H1 (cell line): ENCODE measurements around the gene TUBB2B. TPM values are rescaled to one million over a fixed set of nuclear protein-coding genes. Genes with fewer than 3 reads are reported as not detected.
A peak's percentile ranks its signal among the peaks of the same experiment; 100 is the strongest.

Experiments
- CTCF ChIA-PET: fragments of 300-600 bp; sonication (Branson Sonifier 250); formaldehyde crosslinking; loops from one replicate; lab custom pipeline; 2021; ENCODE audit not compliant: partially characterized antibody; lab: Charles Lee
- POLR2A ChIA-PET: fragments of 300-600 bp; sonication (Branson Sonifier 250); formaldehyde crosslinking; loops from one replicate; lab custom pipeline; 2021; ENCODE audit warnings: inconsistent platforms; ENCODE audit not compliant: partially characterized antibody; lab: Charles Lee
- DNase-seq, 2 experiments: peaks; one replicate each; pipeline versions ENCODE4 v3.0.0 to v3.0.0-alpha.2; 2010 to 2022; ENCODE audit warnings: low spot score in 2 of 2, low read depth in 1 of 2, mixed read lengths in 1 of 2
- FAIRE-seq: peaks from 2 replicates; lab custom pipeline; 2011; peaks lifted over from hg19 to GRCh38; lab: Jason Lieb, UNC
- H2AFZ ChIP-seq: 2 replicates; pipeline ENCODE4 v1.8.1; 2012; ENCODE audit warnings: low read length, inconsistent platforms
- H2AK5ac ChIP-seq: 2 replicates; pipeline ENCODE4 v1.6.1; 2013; ENCODE audit warnings: low read depth, low read length
- H2BK120ac ChIP-seq: replicated peaks from 2 replicates; pipeline ENCODE3; 2013; ENCODE audit warnings: low read depth, low read length, inconsistent platforms
- H2BK12ac ChIP-seq: 2 replicates; pipeline ENCODE4 v1.6.1; 2013; ENCODE audit warnings: low read depth, low read length
- H2BK15ac ChIP-seq: 2 replicates; pipeline ENCODE4 v1.6.1; 2013; ENCODE audit warnings: low read length
- H2BK20ac ChIP-seq: 2 replicates; pipeline ENCODE4 v1.6.1; 2013; ENCODE audit warnings: low read length
- H2BK5ac ChIP-seq: 2 replicates; pipeline ENCODE4 v1.6.1; 2013; ENCODE audit warnings: low read depth, low read length
- H3K14ac ChIP-seq: 2 replicates; pipeline ENCODE4 v1.6.1; 2013; ENCODE audit warnings: inconsistent platforms; ENCODE audit not compliant: insufficient read length
- H3K18ac ChIP-seq: 2 replicates; pipeline ENCODE4 v1.6.1; 2013; ENCODE audit warnings: low read length; ENCODE audit errors: extremely low read depth
- H3K23ac ChIP-seq: 2 replicates; pipeline ENCODE4 v1.6.1; 2013; ENCODE audit warnings: inconsistent platforms; ENCODE audit not compliant: insufficient read length
- H3K23me2 ChIP-seq: 2 replicates; pipeline ENCODE4 v1.6.1; 2013; ENCODE audit warnings: low read depth, low read length
- H3K27ac ChIP-seq: 2 replicates; pipeline ENCODE4 v1.6.1; 2011; ENCODE audit warnings: low read depth, low read length, inconsistent platforms
- H3K27me3 ChIP-seq, 4 experiments: replicated peaks in 1 of 4; 1 replicate in 1 of 4; 2 replicates in 3 of 4; pipeline versions ENCODE4 v1.6.1 to v1.8.1; 2011 to 2013; ENCODE audit warnings: low read length in 3 of 4, mild to moderate bottlenecking in 3 of 4, inconsistent platforms in 2 of 4, mixed read lengths in 2 of 4, moderate library complexity in 1 of 4; ENCODE audit not compliant: control insufficient read depth in 3 of 4, insufficient read depth in 3 of 4; ENCODE audit errors: extremely low read depth in 1 of 4
- H3K36me3 ChIP-seq, 4 experiments: 2 replicates each; pipeline versions ENCODE4 v1.6.1 to v1.8.1; 2011 to 2013; ENCODE audit warnings: mild to moderate bottlenecking in 4 of 4, low read length in 3 of 4, moderate library complexity in 2 of 4, control low read depth in 1 of 4, inconsistent platforms in 1 of 4; ENCODE audit not compliant: insufficient read depth in 4 of 4, control insufficient read depth in 2 of 4
- H3K4ac ChIP-seq: replicated peaks from 2 replicates; pipeline ENCODE3; 2013; ENCODE audit warnings: low read length, low read depth, mixed read lengths, inconsistent platforms; ENCODE audit not compliant: insufficient read length
- H3K4me1 ChIP-seq, 4 experiments: replicated peaks in 1 of 4; 1 replicate in 1 of 4; 2 replicates in 3 of 4; pipeline versions ENCODE4 v1.6.1 to v1.8.1; 2011 to 2013; ENCODE audit warnings: low read length in 3 of 4, inconsistent platforms in 2 of 4, mixed read lengths in 1 of 4; ENCODE audit not compliant: insufficient read depth in 4 of 4, control insufficient read depth in 3 of 4
- H3K4me2 ChIP-seq, 2 experiments: 2 replicates each; pipeline versions ENCODE4 v1.6.1 to v1.8.1; 2011 to 2013; ENCODE audit warnings: low read depth in 2 of 2, low read length in 2 of 2, control low read depth in 1 of 2, inconsistent platforms in 1 of 2, mild to moderate bottlenecking in 1 of 2; ENCODE audit not compliant: insufficient read depth in 1 of 2
- H3K4me3 ChIP-seq, 4 experiments: fragments of 200-600, 300-600 bp in 1 of 4; sonication (generic), shearing (Covaris generic), sonication (Bioruptor Twin) in 1 of 4; 2 replicates each; pipeline versions ENCODE4 v1.5.1 to v1.8.1; 2011 to 2016; ENCODE audit warnings: low read length in 4 of 4, low read depth in 3 of 4, control low read depth in 2 of 4, inconsistent platforms in 2 of 4, mild to moderate bottlenecking in 2 of 4, mixed read lengths in 1 of 4, moderate library complexity in 1 of 4; ENCODE audit not compliant: insufficient read depth in 2 of 4; ENCODE audit errors: extremely low read depth in 1 of 4
- H3K56ac ChIP-seq: replicated peaks from 2 replicates; pipeline ENCODE3; 2013; ENCODE audit warnings: low read depth, mild to moderate bottlenecking, mixed read lengths, low read length, inconsistent platforms; ENCODE audit not compliant: insufficient read length
- H3K79me1 ChIP-seq: 2 replicates; pipeline ENCODE4 v1.6.1; 2013; ENCODE audit warnings: low read depth, low read length, control low read depth
- H3K79me2 ChIP-seq, 2 experiments: 2 replicates each; pipeline versions ENCODE4 v1.6.1 to v1.8.1; 2012 to 2013; ENCODE audit warnings: low read length in 2 of 2, mild to moderate bottlenecking in 2 of 2, inconsistent platforms in 1 of 2; ENCODE audit not compliant: insufficient read depth in 2 of 2, control insufficient read depth in 1 of 2
- H3K9ac ChIP-seq, 4 experiments: replicated peaks in 1 of 4; 1 replicate in 1 of 4; 2 replicates in 3 of 4; pipeline versions ENCODE4 v1.6.1 to v1.8.1; 2011 to 2013; ENCODE audit warnings: low read depth in 3 of 4, low read length in 3 of 4, control low read depth in 2 of 4, mild to moderate bottlenecking in 2 of 4, moderate library complexity in 2 of 4, inconsistent platforms in 1 of 4; ENCODE audit errors: extremely low read depth in 1 of 4
- H3K9me3 ChIP-seq, 2 experiments: 2 replicates each; pipeline versions ENCODE4 v1.6.1 to v1.8.1; 2012 to 2013; ENCODE audit warnings: mild to moderate bottlenecking in 2 of 2, moderate library complexity in 2 of 2, control low read depth in 1 of 2, inconsistent platforms in 1 of 2, low read depth in 1 of 2, low read length in 1 of 2, mixed read lengths in 1 of 2; ENCODE audit not compliant: insufficient read depth in 2 of 2
- H4K20me1 ChIP-seq, 2 experiments: replicated peaks in 1 of 2; 2 replicates each; pipeline versions ENCODE3 to v1.8.1; 2011 to 2013; ENCODE audit warnings: inconsistent platforms in 2 of 2, low read length in 2 of 2, mild to moderate bottlenecking in 1 of 2; ENCODE audit not compliant: insufficient read depth in 2 of 2, control insufficient read depth in 1 of 2
- H4K5ac ChIP-seq: 2 replicates; pipeline ENCODE4 v1.6.1; 2013; ENCODE audit warnings: low read length, low read depth, mixed read lengths, inconsistent platforms; ENCODE audit not compliant: insufficient read length
- H4K8ac ChIP-seq: 2 replicates; pipeline ENCODE4 v1.8.0; 2013; ENCODE audit warnings: mild to moderate bottlenecking, moderate library complexity, low read length, inconsistent platforms; ENCODE audit not compliant: insufficient read depth; ENCODE audit errors: extremely low read depth
- H4K91ac ChIP-seq: replicated peaks from 2 replicates; pipeline ENCODE3; 2013; ENCODE audit warnings: low read length, mixed read lengths, inconsistent platforms; ENCODE audit not compliant: insufficient read length
- GTF2F1 ChIP-seq: IDR thresholded peaks from 2 replicates; pipeline ENCODE4 v1.6.1; 2012; ENCODE audit warnings: low read depth, low read length, improper control_type of control experiment, borderline replicate concordance
- POLR2A ChIP-seq, 2 experiments: IDR thresholded peaks; 1 replicate in 1 of 2; 2 replicates in 1 of 2; pipeline ENCODE4 v1.6.1; 2011; ENCODE audit warnings: low read depth in 2 of 2, low read length in 2 of 2, mild to moderate bottlenecking in 2 of 2; ENCODE audit errors: control extremely low read depth in 1 of 2
- SIRT6 ChIP-seq: IDR thresholded peaks from one replicate; pipeline ENCODE4 v1.7.1; 2012; ENCODE audit warnings: low read length, inconsistent platforms
- WGBS, 2 experiments: shearing (Covaris generic) in 1 of 2; methylation state at CpG; one replicate each; pipeline versions ENCODE4 v1.1.6 to v1.1.7; 2013 to 2015; ENCODE audit warnings: low lambda C conversion rate in 2 of 2, mixed read lengths in 2 of 2, inconsistent platforms in 1 of 2, low coverage in 1 of 2, missing lambda C conversion rate in 1 of 2; ENCODE audit not compliant: insufficient replicate concordance in 2 of 2, insufficient coverage in 1 of 2, insufficient read length in 1 of 2; ENCODE audit errors: extremely low coverage in 1 of 2, missing lambda C conversion rate in 1 of 2; 5-methylcytosine and 5-hydroxymethylcytosine counted together
- polyA plus RNA-seq, 7 experiments: library from polyadenylated mRNA; depleted of rRNA in 3 of 7; stranded (reverse) in 5 of 7; unstranded in 2 of 7; fragments of >200 nt in 5 of 7; fragments of 200-250 nt in 2 of 7; gene quantifications; 1 replicate in 5 of 7; 2 replicates in 1 of 7; 4 replicates in 1 of 7; pipeline versions ENCODE4 v1.2.1 to v1.2.3, GENCODE V29; 2011 to 2013; ENCODE audit warnings: missing spikeins in 2 of 7, mixed read lengths in 2 of 7
- total RNA-seq: library from RNA; stranded (reverse); fragmentation: NEBNext Ultra II Directional; extraction: Animal tissue kit (Norgen Biotek cat#: 25700); gene quantifications from 2 replicates; pipeline ENCODE4 v1.2.1, GENCODE V29; 2021

The TUBB2B gene
- total and polyA plus RNA-seq, 2 of the 8 experiments (the other 6 are each of a cell fraction or from before 2014, with no cell fraction given): 612 to 722 TPM

DNA sequence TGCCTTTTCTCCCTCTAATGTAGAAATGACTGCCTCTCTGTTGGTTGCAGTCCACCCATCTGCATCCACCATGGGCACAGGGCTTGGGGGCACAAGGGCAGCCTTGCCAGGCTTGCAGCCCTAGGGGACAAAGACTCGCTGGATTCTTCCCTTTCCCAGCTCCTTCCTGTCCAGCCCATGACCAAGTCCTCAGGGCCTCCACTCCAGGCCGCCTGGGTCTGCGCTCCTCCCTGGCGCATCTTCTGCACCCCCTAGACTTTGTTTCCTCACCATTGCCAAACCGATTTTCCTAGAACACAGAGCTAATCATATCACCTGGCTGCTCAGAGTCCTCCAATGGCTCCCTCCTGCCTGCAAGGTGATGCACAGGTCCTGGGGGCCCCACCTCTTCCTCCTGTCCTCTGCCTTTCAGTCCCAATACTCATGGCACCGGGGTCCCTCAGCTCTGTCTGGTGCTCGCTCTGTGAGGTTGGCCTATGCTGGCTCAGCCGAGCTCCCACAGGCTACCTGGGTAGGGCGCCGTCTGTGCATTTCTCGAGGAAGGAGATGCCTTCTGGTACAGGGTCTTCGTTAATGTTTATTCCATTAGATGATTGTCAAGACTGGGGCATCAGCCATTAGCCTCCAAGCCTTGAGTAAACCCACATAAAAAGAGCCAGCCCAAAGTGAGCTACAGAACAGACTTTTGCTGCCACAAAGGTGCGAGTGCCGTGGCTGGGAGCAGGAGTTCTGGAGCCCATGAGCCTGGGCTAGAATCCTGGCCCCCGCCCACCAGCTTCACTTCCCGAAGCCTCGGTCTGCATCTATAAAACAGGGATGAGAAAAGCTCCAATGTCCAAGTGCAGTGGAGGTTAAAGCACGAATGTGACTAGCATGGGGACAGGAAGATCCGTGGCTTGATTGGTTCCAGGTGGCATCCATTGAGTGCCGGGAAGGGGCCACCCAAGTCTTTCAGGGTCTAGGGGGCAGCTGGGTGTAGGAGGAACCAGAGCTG is 49.0 kb upstream of the TUBB2B start:
- WGBS, 2 experiments: 84% methylated on average over 20 of the region's 20 CpGs; no CpG with 5 or more reads in 1 of the 2 experiments
- Histone ChIP-seq H3K14ac (no peak overlapping the region), H3K4me2 (no peak overlapping the region), H2BK15ac (no peak overlapping the region), H2AK5ac (no peak overlapping the region), H2AFZ (no peak overlapping the region), H3K9me3 (no peaks in the 10 kb centered on the region), H3K36me3 (peaks cover 2 to 17% (median 9%) of the 10 kb centered on the region in 4 experiments; a peak in 5 of 8 replicates), H4K91ac (no peak overlapping the region), H2BK5ac (no peak overlapping the region), H2BK12ac (no peak overlapping the region), H3K23me2 (no peaks in the 10 kb centered on the region), H4K20me1 (peaks cover 4 to 17% of the 10 kb centered on the region in 2 experiments), H3K18ac (no peak overlapping the region), H4K8ac (no peak overlapping the region; the same call in 1 of the 2 replicates), H3K56ac (no peak overlapping the region), H3K4me3 (no peak overlapping the region), H2BK20ac (no peak overlapping the region), H3K27me3 (no peaks in the 10 kb centered on the region), H3K27ac (no peak overlapping the region), H3K4me1 (peaks cover under 1 to 2% (median under 1%) of the 10 kb centered on the region in 4 experiments; a peak in 6 of 7 replicates), H4K5ac (no peak overlapping the region), H3K79me2 (no peaks in the 10 kb centered on the region), H3K23ac (no peak overlapping the region), H2BK120ac (no peak overlapping the region), H3K79me1 (peaks cover 5% of the 10 kb centered on the region), H3K9ac (no peak overlapping the region), H3K4ac (no peak overlapping the region)
- CTCF ChIA-PET: interaction anchor here (0.6 to 2.9 kb wide), 12 partner anchors 10 to 456 kb away, joined by 3 to 13 read pairs (median 4); no protein-coding TSS in a partner anchor
- TF ChIP-seq POLR2A (IDR thresholded peaks at IDR 0.05; ENCODE audit: control extremely low read depth in 1 of 2, low read depth in 2 of 2, low read length in 2 of 2): 0 out of 3 replicates have a peak, but pooled peaks of 1 of the 2 experiments have one; percentile 24
- no peak for TF ChIP-seq SIRT6
- TF ChIP-seq GTF2F1: no peak
- POLR2A ChIA-PET: interaction anchor here (1.0 kb wide), 1 partner anchor 15 kb away, joined by 4 read pairs; no protein-coding TSS in a partner anchor
- DNase-seq: no peak
- no peak for FAIRE-seq
